Measurements from ENCODE around the gene ZNF622. TPM values are rescaled to one million over a fixed set of nuclear protein-coding genes. Genes with fewer than 3 reads are reported as not detected.

The ZNF622 gene
- polyA plus RNA-seq (ENCODE audit: insufficient read length in 4 of 4), result 10 to 100 TPM; 23.7 to 27.7 (median 26.9) TPM

- DNase-seq (ENCODE audit: low read depth in 4 of 4, low spot score in 3 of 4), result peak; percentile 79 to 87 (median 82)
These were observed at the start of gene ZNF622 for GRCh38 chr5:16465544-16466432. ZNF622 (minus strand) TSS chr5:16465800; CDS start chr5:16465665, 135 bp downstream.

GRCh38 chr5:16510098-16510497 lies 44.5 kb upstream of the ZNF622 start:
- no peak for DNase-seq (ENCODE audit: low read depth in 4 of 4, low spot score in 3 of 4)

- no peak for DNase-seq (ENCODE audit: low read depth in 4 of 4, low spot score in 3 of 4)
These were observed 43.3 kb upstream of the ZNF622 start for GRCh38 chr5:16508730-16509531.

GRCh38 chr5:16507716-16508115 lies 42.1 kb upstream of the ZNF622 start:
- DNase-seq (ENCODE audit: low read depth in 4 of 4, low spot score in 3 of 4), result no peak

- DNase-seq (ENCODE audit: low read depth in 4 of 4, low spot score in 3 of 4), result no peak
These were observed 40.3 kb upstream of the ZNF622 start for GRCh38 chr5:16505904-16506303.

GRCh38 chr5:16505140-16505891 lies 39.7 kb upstream of the ZNF622 start:
- DNase-seq (ENCODE audit: low read depth in 4 of 4, low spot score in 3 of 4), result no peak

- DNase-seq (ENCODE audit: low read depth in 4 of 4, low spot score in 3 of 4), result no peak
These were observed 39.0 kb upstream of the ZNF622 start for GRCh38 chr5:16504571-16504970.

- no peak for DNase-seq (ENCODE audit: low read depth in 4 of 4, low spot score in 3 of 4)
These were observed 37.3 kb upstream of the ZNF622 start for GRCh38 chr5:16502866-16503265.

GRCh38 chr5:16500024-16500423 lies 34.4 kb upstream of the ZNF622 start:
- no peak for DNase-seq (ENCODE audit: low read depth in 4 of 4, low spot score in 3 of 4)

- DNase-seq (ENCODE audit: low read depth in 4 of 4, low spot score in 3 of 4), result no peak
These were observed 31.9 kb upstream of the ZNF622 start for GRCh38 chr5:16497546-16497945.

- DNase-seq (ENCODE audit: low read depth in 4 of 4, low spot score in 3 of 4), result no peak
These were observed 27.7 kb upstream of the ZNF622 start for GRCh38 chr5:16493261-16493660.

- DNase-seq (ENCODE audit: low read depth in 4 of 4, low spot score in 3 of 4), result no peak
These were observed 27.0 kb upstream of the ZNF622 start for GRCh38 chr5:16492398-16493140.

- no peak for DNase-seq (ENCODE audit: low read depth in 4 of 4, low spot score in 3 of 4)
These were observed 25.3 kb upstream of the ZNF622 start for GRCh38 chr5:16490911-16491310.

- peak in 2 of 4 donors; percentile 12 to 38 for DNase-seq (ENCODE audit: low read depth in 4 of 4, low spot score in 3 of 4)
These were observed 23.8 kb upstream of the ZNF622 start for GRCh38 chr5:16489322-16489791.

- no peak for DNase-seq (ENCODE audit: low read depth in 4 of 4, low spot score in 3 of 4)
These were observed 21.9 kb upstream of the ZNF622 start for GRCh38 chr5:16487456-16487855.

GRCh38 chr5:16486711-16487111 lies 21.1 kb upstream of the ZNF622 start:
- no peak for DNase-seq (ENCODE audit: low read depth in 4 of 4, low spot score in 3 of 4)

- DNase-seq (ENCODE audit: low read depth in 4 of 4, low spot score in 3 of 4), result no peak
These were observed 20.1 kb upstream of the ZNF622 start for GRCh38 chr5:16485656-16486055.

GRCh38 chr5:16484081-16484480 lies 18.5 kb upstream of the ZNF622 start:
- DNase-seq (ENCODE audit: low read depth in 4 of 4, low spot score in 3 of 4), result no peak

- no peak for DNase-seq (ENCODE audit: low read depth in 4 of 4, low spot score in 3 of 4)
These were observed 17.8 kb upstream of the ZNF622 start for GRCh38 chr5:16483361-16483760.

GRCh38 chr5:16482891-16483290 lies 17.3 kb upstream of the ZNF622 start:
- DNase-seq (ENCODE audit: low read depth in 4 of 4, low spot score in 3 of 4), result no peak

All from right renal pelvis (tissue), 4 donors.